ENCODE results near the gene GRIFIN. TPM values are rescaled to one million over a fixed set of nuclear protein-coding genes. Genes with fewer than 3 reads are reported as not detected.
A peak's percentile ranks its signal among the peaks of the same experiment; 100 is the strongest.

The GRIFIN gene
- total RNA-seq, 1 donor from 2014 or later, result not detected

DNA sequence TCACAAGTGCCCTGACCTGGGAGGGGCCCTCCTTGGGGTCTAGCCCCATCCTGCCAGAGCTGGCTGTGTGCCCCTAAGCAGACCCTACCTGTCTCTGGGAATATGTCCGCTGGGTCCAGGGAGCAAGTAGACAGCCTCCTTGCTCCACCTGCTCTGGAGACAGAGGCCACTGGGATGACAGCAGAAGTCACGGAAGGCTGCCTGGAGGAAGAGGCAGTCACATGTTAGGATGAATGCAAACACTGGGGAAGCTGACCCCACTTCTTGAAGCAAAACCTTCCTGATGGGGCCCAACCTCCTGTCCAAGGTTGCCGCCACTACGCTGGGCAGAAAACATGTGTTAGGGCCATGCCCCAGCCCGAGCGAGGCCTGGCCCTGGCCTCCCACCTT lies 31.7 kb upstream of the GRIFIN start:
- Mint-ChIP-seq H3K27ac (ENCODE audit: unreplicated experiment) (no peak overlapping the region), H3K36me3 (ENCODE audit: low read depth, unreplicated experiment) (no peaks in the 10 kb centered on the region), H3K4me1 (ENCODE audit: low read depth, unreplicated experiment) (peaks cover 9% of the 10 kb centered on the region), H3K27me3 (ENCODE audit: low read depth, unreplicated experiment) (peaks cover 16% of the 10 kb centered on the region), H3K4me3 (ENCODE audit: unreplicated experiment) (no peak overlapping the region), H3K9me3 (ENCODE audit: unreplicated experiment) (no peaks in the 10 kb centered on the region)
- Histone ChIP-seq H3K27ac (ENCODE audit: low read depth, low read length) (no peak overlapping the region), H3K4me3 (ENCODE audit: insufficient read depth, low read depth, low read length) (no peak overlapping the region), H3K4me1 (ENCODE audit: insufficient read depth, low read length) (peaks cover 17% of the 10 kb centered on the region), H3K36me3 (ENCODE audit: insufficient read depth, low read length) (no peaks in the 10 kb centered on the region), H3K4me2 (ENCODE audit: low read length) (no peak overlapping the region), H3K27me3 (ENCODE audit: insufficient read depth, low read length) (no peaks in the 10 kb centered on the region), H3K9ac (ENCODE audit: low read length) (peak overlapping the region; percentile 23), H3K9me3 (ENCODE audit: insufficient read depth, low read depth, low read length) (no peaks in the 10 kb centered on the region), H2AFZ (ENCODE audit: low read depth, low read length) (no peak overlapping the region), H4K20me1 (ENCODE audit: insufficient read depth, low read length) (no peaks in the 10 kb centered on the region), H3K79me2 (ENCODE audit: insufficient read depth, low read length) (no peaks in the 10 kb centered on the region)
- DNase-seq (ENCODE audit: low read depth) (no peak), FAIRE-seq (no peak)
- TF ChIP-seq, protein P1, sequence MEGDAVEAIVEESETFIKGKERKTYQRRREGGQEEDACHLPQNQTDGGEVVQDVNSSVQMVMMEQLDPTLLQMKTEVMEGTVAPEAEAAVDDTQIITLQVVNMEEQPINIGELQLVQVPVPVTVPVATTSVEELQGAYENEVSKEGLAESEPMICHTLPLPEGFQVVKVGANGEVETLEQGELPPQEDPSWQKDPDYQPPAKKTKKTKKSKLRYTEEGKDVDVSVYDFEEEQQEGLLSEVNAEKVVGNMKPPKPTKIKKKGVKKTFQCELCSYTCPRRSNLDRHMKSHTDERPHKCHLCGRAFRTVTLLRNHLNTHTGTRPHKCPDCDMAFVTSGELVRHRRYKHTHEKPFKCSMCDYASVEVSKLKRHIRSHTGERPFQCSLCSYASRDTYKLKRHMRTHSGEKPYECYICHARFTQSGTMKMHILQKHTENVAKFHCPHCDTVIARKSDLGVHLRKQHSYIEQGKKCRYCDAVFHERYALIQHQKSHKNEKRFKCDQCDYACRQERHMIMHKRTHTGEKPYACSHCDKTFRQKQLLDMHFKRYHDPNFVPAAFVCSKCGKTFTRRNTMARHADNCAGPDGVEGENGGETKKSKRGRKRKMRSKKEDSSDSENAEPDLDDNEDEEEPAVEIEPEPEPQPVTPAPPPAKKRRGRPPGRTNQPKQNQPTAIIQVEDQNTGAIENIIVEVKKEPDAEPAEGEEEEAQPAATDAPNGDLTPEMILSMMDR (IDR thresholded peaks at IDR 0.05; ENCODE audit: insufficient read depth, low read depth, low read length), result no peak

DNA sequence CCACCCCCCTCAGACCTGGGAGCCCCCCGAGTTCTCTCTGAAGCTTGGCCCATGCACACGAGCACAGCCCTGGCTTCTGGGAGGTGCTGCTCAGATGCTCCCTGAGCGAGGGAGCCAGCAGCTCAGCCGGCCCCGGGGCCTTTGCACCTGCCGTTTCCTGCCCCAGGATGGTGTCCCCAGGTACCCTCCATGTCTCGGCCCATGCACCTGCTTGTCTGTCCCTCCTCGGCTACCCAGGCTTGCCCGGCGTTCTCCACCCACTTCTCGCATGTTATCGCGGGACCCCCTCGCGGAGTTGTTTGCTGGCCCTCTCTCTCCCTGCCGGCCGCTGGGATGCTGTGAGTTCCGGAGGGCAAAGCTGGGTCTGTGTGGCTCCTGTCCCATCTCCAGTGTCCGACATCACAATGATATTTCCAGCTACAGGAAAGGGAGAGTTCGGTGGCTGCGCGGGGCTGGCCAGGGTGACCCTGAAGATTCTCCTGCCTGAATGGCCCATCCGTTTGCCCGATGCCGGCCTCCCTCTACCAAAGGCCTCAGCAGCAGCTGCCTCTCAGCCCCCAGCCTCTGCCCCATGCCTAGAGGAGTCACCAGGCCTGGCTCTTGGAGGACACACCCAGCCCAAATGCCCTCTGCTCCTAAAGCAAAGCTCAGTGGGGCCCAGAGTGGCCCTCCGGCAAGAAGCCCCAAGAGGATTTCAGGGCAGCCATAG lies 31.2 kb upstream of the GRIFIN start:
- Histone ChIP-seq H2AFZ (ENCODE audit: low read depth, low read length) (no peak overlapping the region), H4K20me1 (ENCODE audit: insufficient read depth, low read length) (no peaks in the 10 kb centered on the region), H3K4me2 (ENCODE audit: low read length) (no peak overlapping the region), H3K79me2 (ENCODE audit: insufficient read depth, low read length) (no peaks in the 10 kb centered on the region), H3K4me1 (ENCODE audit: insufficient read depth, low read length) (peaks cover 17% of the 10 kb centered on the region), H3K9me3 (ENCODE audit: insufficient read depth, low read depth, low read length) (no peaks in the 10 kb centered on the region), H3K4me3 (ENCODE audit: insufficient read depth, low read depth, low read length) (no peak overlapping the region), H3K36me3 (ENCODE audit: insufficient read depth, low read length) (no peaks in the 10 kb centered on the region), H3K9ac (ENCODE audit: low read length) (no peak overlapping the region), H3K27me3 (ENCODE audit: insufficient read depth, low read length) (no peaks in the 10 kb centered on the region), H3K27ac (ENCODE audit: low read depth, low read length) (no peak overlapping the region)
- Mint-ChIP-seq H3K4me3 (ENCODE audit: unreplicated experiment) (no peak overlapping the region), H3K4me1 (ENCODE audit: low read depth, unreplicated experiment) (peaks cover 9% of the 10 kb centered on the region), H3K9me3 (ENCODE audit: unreplicated experiment) (no peaks in the 10 kb centered on the region), H3K36me3 (ENCODE audit: low read depth, unreplicated experiment) (no peaks in the 10 kb centered on the region), H3K27me3 (ENCODE audit: low read depth, unreplicated experiment) (peaks cover 13% of the 10 kb centered on the region), H3K27ac (ENCODE audit: unreplicated experiment) (no peak overlapping the region)
- no peak for DNase-seq (ENCODE audit: low read depth)
- FAIRE-seq, result no peak
- TF ChIP-seq, protein P1 (IDR thresholded peaks at IDR 0.05; ENCODE audit: insufficient read depth, low read depth, low read length), result no peak
- TF ChIP-seq EZH2 (IDR thresholded peaks at IDR 0.05; ENCODE audit: insufficient read depth, low read length), result no peak

DNA sequence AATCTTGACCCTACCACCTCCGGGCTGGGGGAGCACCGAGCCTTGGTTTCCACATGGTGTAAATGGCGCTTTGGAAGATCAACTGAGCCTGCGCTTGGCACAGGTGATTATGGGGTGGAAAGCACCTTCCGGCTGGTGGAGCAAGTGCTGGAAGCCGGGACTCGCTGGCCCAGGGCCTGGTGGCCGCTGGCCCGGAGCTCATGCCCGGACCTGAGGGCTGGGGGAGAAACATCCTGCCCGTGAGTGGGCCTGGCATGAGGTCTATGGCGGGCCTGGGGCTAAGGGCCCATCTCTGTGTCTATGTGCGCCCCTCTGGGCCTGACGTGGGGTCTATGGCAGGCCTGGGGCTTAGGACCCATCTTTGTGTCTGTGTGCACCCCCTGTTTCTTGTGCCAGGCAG lies 29.2 kb upstream of the GRIFIN start:
- H3K27ac Mint-ChIP-seq (ENCODE audit: unreplicated experiment), result no peak overlapping the region
- H3K36me3 Mint-ChIP-seq (ENCODE audit: low read depth, unreplicated experiment), result no peaks in the 10 kb centered on the region
- FAIRE-seq, result no peak
- no peaks in the 10 kb centered on the region for H3K9me3 ChIP-seq (ENCODE audit: insufficient read depth, low read depth, low read length)
- DNase-seq (ENCODE audit: low read depth), result no peak
- peaks cover 14% of the 10 kb centered on the region for H3K4me1 ChIP-seq (ENCODE audit: insufficient read depth, low read length)
- no peaks in the 10 kb centered on the region for H3K27me3 ChIP-seq (ENCODE audit: insufficient read depth, low read length)
- no peaks in the 10 kb centered on the region for H3K9me3 Mint-ChIP-seq (ENCODE audit: unreplicated experiment)
- no peaks in the 10 kb centered on the region for H3K36me3 ChIP-seq (ENCODE audit: insufficient read depth, low read length)
- TF ChIP-seq, protein P1 (IDR thresholded peaks at IDR 0.05; ENCODE audit: insufficient read depth, low read depth, low read length), result no peak
- no peak for TF ChIP-seq EZH2 (IDR thresholded peaks at IDR 0.05; ENCODE audit: insufficient read depth, low read length)
- H3K4me1 Mint-ChIP-seq (ENCODE audit: low read depth, unreplicated experiment), result peaks cover 9% of the 10 kb centered on the region
- H4K20me1 ChIP-seq (ENCODE audit: insufficient read depth, low read length), result no peaks in the 10 kb centered on the region
- H3K4me2 ChIP-seq (ENCODE audit: low read length), result no peak overlapping the region
- no peak overlapping the region for H3K9ac ChIP-seq (ENCODE audit: low read length)
- H3K4me3 Mint-ChIP-seq (ENCODE audit: unreplicated experiment), result no peak overlapping the region
- H3K27ac ChIP-seq (ENCODE audit: low read depth, low read length), result no peak overlapping the region
- H3K4me3 ChIP-seq (ENCODE audit: insufficient read depth, low read depth, low read length), result no peak overlapping the region
- no peaks in the 10 kb centered on the region for H3K79me2 ChIP-seq (ENCODE audit: insufficient read depth, low read length)
- H3K27me3 Mint-ChIP-seq (ENCODE audit: low read depth, unreplicated experiment), result peaks cover 18% of the 10 kb centered on the region
- H2AFZ ChIP-seq (ENCODE audit: low read depth, low read length), result no peak overlapping the region

Measured in astrocyte (in vitro differentiated cells and primary cell).